MCF 10A (cell line): ENCODE data around the gene OR2H2. TPM values are rescaled to one million over a fixed set of nuclear protein-coding genes. Genes with fewer than 3 reads are reported as not detected.

Experiments
- BruUV-seq: library from RNA; stranded (reverse); fragments of 400-500 nt; replicated peaks from 2 replicates; lab custom pipeline; 2021; lab: Mats Ljungman, UMichigan
- CTCF ChIA-PET: fragments of 300-600 bp; sonication (Branson Sonifier 250); formaldehyde crosslinking; extraction: SDS; loops from one replicate; lab custom pipeline; 2021; ENCODE audit warnings: antibody characterized with exemption, inconsistent platforms; lab: Yijun Ruan, JAX
- POLR2A ChIA-PET: fragments of 300-600, 350-650 bp; sonication (Branson Sonifier 250); formaldehyde crosslinking; extraction: SDS; loops from one replicate; lab custom pipeline; 2020; ENCODE audit warnings: antibody characterized with exemption, inconsistent platforms; lab: Yijun Ruan, JAX
- DNase-seq: peaks from one replicate; pipeline ENCODE4 v3.0.0-alpha.2; 2018; ENCODE audit not compliant: unreplicated experiment
- H3K27ac Mint-ChIP-seq: one replicate; pipeline ENCODE4 v1.8.0; 2022; ENCODE audit warnings: mild to moderate bottlenecking, low read depth, mixed read lengths; ENCODE audit not compliant: unreplicated experiment
- H3K27me3 Mint-ChIP-seq: one replicate; pipeline ENCODE4 v1.8.0; 2022; ENCODE audit warnings: mixed read lengths; ENCODE audit not compliant: insufficient read depth, unreplicated experiment
- H3K36me3 Mint-ChIP-seq: one replicate; pipeline ENCODE4 v1.8.0; 2022; ENCODE audit warnings: mild to moderate bottlenecking, moderate library complexity, mixed read lengths; ENCODE audit not compliant: insufficient read depth, unreplicated experiment
- H3K4me1 Mint-ChIP-seq: one replicate; pipeline ENCODE4 v1.8.0; 2022; ENCODE audit warnings: mixed read lengths; ENCODE audit not compliant: insufficient read depth, unreplicated experiment
- H3K4me3 Mint-ChIP-seq: one replicate; pipeline ENCODE4 v1.8.0; 2022; ENCODE audit warnings: mild to moderate bottlenecking, moderate library complexity, mixed read lengths; ENCODE audit not compliant: unreplicated experiment
- H3K9me3 Mint-ChIP-seq: one replicate; pipeline ENCODE4 v1.8.0; 2022; ENCODE audit warnings: mixed read lengths; ENCODE audit not compliant: unreplicated experiment
- intact Hi-C: fragments of 100-400 bp; cut with micrococcal nuclease; formaldehyde crosslinking; loops from 2 replicates; pipeline ENCODE4 v1.14.1; 2022
- total RNA-seq: library from RNA; stranded (reverse); gene quantifications from 2 replicates; pipeline ENCODE4 v1.2.3, GENCODE V29; 2022
- TF ChIP-seq, protein P1 (sequence below): fragments of 200-600 bp; IDR thresholded peaks from one replicate; pipeline ENCODE4 v1.8.0; 2022; ENCODE audit warnings: antibody characterized with exemption, mild to moderate bottlenecking; ENCODE audit not compliant: unreplicated experiment

Gene OR2H2
- total RNA-seq, 1 experiment from 2014 or later, result not detected

DNA sequence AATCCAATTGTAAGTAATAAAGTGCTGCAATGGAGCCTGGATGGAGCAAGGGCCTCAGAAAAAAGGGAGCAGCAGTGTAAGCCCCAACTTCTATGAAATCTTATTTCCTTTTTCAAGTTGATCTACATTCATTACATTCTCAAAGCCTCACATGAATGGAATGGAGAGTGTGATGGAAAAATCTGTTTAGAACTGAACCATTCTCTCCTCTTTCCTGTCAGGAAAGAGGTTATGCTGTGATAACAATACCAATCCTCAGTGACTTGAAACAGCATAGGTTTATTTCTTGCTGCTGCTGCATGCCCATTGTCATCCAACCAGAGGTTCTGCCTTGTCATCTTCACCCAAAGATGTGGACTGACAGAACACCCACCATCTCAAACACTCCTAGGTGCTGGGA lies 8.9 kb upstream of the OR2H2 start:
- TF ChIP-seq, protein P1, sequence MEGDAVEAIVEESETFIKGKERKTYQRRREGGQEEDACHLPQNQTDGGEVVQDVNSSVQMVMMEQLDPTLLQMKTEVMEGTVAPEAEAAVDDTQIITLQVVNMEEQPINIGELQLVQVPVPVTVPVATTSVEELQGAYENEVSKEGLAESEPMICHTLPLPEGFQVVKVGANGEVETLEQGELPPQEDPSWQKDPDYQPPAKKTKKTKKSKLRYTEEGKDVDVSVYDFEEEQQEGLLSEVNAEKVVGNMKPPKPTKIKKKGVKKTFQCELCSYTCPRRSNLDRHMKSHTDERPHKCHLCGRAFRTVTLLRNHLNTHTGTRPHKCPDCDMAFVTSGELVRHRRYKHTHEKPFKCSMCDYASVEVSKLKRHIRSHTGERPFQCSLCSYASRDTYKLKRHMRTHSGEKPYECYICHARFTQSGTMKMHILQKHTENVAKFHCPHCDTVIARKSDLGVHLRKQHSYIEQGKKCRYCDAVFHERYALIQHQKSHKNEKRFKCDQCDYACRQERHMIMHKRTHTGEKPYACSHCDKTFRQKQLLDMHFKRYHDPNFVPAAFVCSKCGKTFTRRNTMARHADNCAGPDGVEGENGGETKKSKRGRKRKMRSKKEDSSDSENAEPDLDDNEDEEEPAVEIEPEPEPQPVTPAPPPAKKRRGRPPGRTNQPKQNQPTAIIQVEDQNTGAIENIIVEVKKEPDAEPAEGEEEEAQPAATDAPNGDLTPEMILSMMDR, result no peak
- BruUV-seq, result no TSS peak
- no peak overlapping the region for H3K27ac Mint-ChIP-seq
- POLR2A ChIA-PET, result no interaction called here
- H3K4me1 Mint-ChIP-seq, result no peaks in the 10 kb centered on the region
- H3K9me3 Mint-ChIP-seq, result no peaks in the 10 kb centered on the region
- no peak for DNase-seq
- intact Hi-C loops, result no loop called here
- no peak overlapping the region for H3K4me3 Mint-ChIP-seq
- peaks cover 91% of the 10 kb centered on the region for H3K27me3 Mint-ChIP-seq
- CTCF ChIA-PET, result interaction anchor here (2.1 kb wide), 1 partner anchor 13 kb away, joined by 10 read pairs; no protein-coding TSS in a partner anchor
- H3K36me3 Mint-ChIP-seq, result no peaks in the 10 kb centered on the region

DNA sequence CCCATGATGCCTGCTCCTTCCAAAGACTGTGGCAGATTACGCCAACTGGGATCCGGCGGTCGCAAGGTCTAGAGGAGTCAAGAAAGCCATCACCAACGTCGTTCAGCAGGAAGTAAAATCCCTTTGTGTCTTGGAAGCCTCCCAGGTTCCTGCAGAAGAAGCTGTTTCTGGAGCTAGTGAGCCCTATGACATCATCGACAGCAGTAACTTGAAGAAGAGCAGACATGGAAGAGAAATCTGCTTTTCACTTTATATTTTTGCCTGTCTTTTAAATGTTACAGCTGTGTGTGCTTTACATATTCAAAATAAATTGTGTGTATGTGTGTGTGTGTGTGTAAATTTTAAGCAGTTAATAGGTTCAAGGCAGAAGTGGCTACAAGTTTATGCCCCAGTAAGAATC lies 7.4 kb upstream of the OR2H2 start:
- Mint-ChIP-seq H3K27ac (no peak overlapping the region), H3K9me3 (no peaks in the 10 kb centered on the region), H3K36me3 (no peaks in the 10 kb centered on the region), H3K4me1 (no peaks in the 10 kb centered on the region), H3K27me3 (peaks cover 76% of the 10 kb centered on the region), H3K4me3 (no peak overlapping the region)
- TF ChIP-seq, protein P1, result no peak
- no TSS peak for BruUV-seq
- intact Hi-C loops, result no loop called here
- CTCF ChIA-PET, result interaction anchor here (1.0 to 1.8 kb wide), 2 partner anchors 11 to 79 kb away, joined by 3 to 8 read pairs; partner anchors contain the start of gene MOG
- DNase-seq, result no peak
- POLR2A ChIA-PET, result interaction anchor here (0.6 kb wide), 1 partner anchor 128 kb away, joined by 5 read pairs; no protein-coding TSS in a partner anchor

DNA sequence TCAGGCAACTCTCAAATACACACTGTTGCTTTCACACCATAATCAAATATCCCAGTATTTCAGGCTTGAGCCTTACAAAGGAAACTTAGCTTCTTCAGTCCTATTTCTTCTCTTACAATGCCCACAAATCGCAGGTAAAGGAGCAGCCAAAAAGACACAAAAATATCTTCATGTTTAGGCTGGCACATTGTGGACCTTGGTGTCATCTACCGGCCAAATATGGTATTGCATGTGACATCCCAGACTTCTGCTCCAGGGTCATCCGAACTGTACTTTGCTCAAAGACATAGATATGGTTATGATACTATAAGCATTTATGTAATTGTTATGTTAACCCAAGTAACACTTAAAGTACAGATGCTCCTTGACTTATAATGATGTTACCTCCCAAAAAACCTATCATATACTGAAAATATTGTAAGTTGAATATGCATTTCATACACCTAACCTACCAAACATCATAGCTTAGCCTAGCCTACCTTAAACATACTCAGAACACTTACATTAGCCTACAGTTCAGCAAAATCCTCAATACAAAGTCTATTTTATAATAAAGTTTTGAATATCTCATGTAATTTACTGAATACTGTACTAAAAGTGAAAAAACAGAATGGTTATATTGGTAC lies 4.6 kb downstream of the OR2H2 start:
- no peaks in the 10 kb centered on the region for H3K4me1 Mint-ChIP-seq
- H3K36me3 Mint-ChIP-seq, result no peaks in the 10 kb centered on the region
- DNase-seq, result peak; percentile 65
- H3K27ac Mint-ChIP-seq, result no peak overlapping the region
- TF ChIP-seq, protein P1, result peak; percentile 92
- ChIA-PET POLR2A (interaction anchor here (0.5 to 0.9 kb wide), 4 partner anchors 32 to 752 kb away, joined by 3 to 4 read pairs (median 4); no protein-coding TSS in a partner anchor), CTCF (interaction anchor here (0.6 to 3.9 kb wide), 23 partner anchors 8 to 1360 kb away, joined by 3 to 26 read pairs (median 4); partner anchors contain the start of genes OR12D1 and OR12D2)
- intact Hi-C loops, result loop anchor here (1.0 to 5.0 kb wide), 6 partner anchors 175 to 903 kb away; partner anchors contain the start of gene OR12D1
- no peak overlapping the region for H3K4me3 Mint-ChIP-seq
- no peaks in the 10 kb centered on the region for H3K9me3 Mint-ChIP-seq
- H3K27me3 Mint-ChIP-seq, result peaks cover 68% of the 10 kb centered on the region
- no TSS peak for BruUV-seq

DNA sequence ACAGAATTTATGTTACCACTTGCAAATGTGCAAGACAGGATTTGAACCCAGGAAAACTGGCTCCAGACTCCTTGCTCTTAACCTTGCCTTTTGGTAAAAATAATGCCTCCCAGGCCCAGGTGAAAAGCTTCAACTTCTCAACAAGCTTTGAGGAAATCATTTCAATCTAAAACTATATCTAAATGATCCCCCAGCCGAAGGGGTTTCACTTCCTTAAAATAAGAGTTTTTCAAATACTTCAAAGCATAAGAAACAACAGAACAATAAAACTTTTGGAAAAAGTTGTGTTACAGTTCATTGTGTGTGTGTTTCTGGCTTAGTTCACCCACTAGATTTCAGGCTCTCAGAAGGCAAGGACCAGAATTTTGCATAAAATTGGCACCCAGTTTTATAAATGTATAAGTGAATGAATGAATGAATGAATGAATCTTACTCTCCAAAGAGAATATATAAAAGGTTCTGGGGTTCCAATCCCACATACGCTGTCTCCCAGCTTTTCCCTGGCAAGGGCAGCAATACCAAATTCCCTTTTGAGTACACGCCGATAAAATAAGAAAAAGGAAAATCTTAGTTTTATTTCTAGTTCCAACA lies 5.4 kb downstream of the OR2H2 start:
- H3K36me3 Mint-ChIP-seq, result no peaks in the 10 kb centered on the region
- intact Hi-C loops, result no loop called here
- ChIA-PET CTCF (interaction anchor here (0.7 to 3.9 kb wide), 7 partner anchors 8 to 574 kb away, joined by 3 to 26 read pairs (median 5); partner anchors contain the start of genes OR12D1 and OR12D2), POLR2A (interaction anchor here (0.6 kb wide), 1 partner anchor 753 kb away, joined by 4 read pairs; no protein-coding TSS in a partner anchor)
- H3K4me1 Mint-ChIP-seq, result no peaks in the 10 kb centered on the region
- H3K9me3 Mint-ChIP-seq, result no peaks in the 10 kb centered on the region
- no peak overlapping the region for H3K27ac Mint-ChIP-seq
- no peak overlapping the region for H3K4me3 Mint-ChIP-seq
- TF ChIP-seq, protein P1, result no peak
- no TSS peak for BruUV-seq
- H3K27me3 Mint-ChIP-seq, result peaks cover 60% of the 10 kb centered on the region
- DNase-seq, result no peak
